Panc1 (cell line): ENCODE results near the gene DMGDH. TPM values are rescaled to one million over a fixed set of nuclear protein-coding genes. Genes with fewer than 3 reads are reported as not detected.

Source experiments
- ATAC-seq: fragments of 200-7000 bp; cut with Tn5 transposase; 2 replicates; pipeline ENCODE4 v1.9.1; 2020; ENCODE audit warnings: mild to moderate bottlenecking, moderate library complexity
- BruUV-seq: library from RNA; stranded (reverse); fragments of 400-500 nt; replicated peaks from 2 replicates; lab custom pipeline; 2021; lab: Mats Ljungman, UMichigan
- CTCF ChIA-PET: fragments of 300-600 bp; sonication (Branson Sonifier 250); formaldehyde crosslinking; loops from one replicate; lab custom pipeline; 2022; ENCODE audit warnings: antibody characterized with exemption; lab: Charles Lee
- POLR2A ChIA-PET: fragments of 300-600 bp; sonication (Branson Sonifier 250); formaldehyde crosslinking; loops from one replicate; lab custom pipeline; 2022; ENCODE audit warnings: antibody characterized with exemption; lab: Charles Lee
- DNase-seq: peaks from one replicate; pipeline ENCODE4 v3.0.0-alpha.2; 2010; ENCODE audit warnings: low read depth, low spot score
- H3K27ac ChIP-seq: 2 replicates; pipeline ENCODE4 v1.5.1; 2011; ENCODE audit warnings: mild to moderate bottlenecking, low read length, inconsistent platforms
- H3K27me3 ChIP-seq: fragments of 200-500 bp; sonication (Bioruptor generic); 2 replicates; pipeline ENCODE4 v1.6.0; 2014; ENCODE audit warnings: low read length, inconsistent platforms; ENCODE audit not compliant: control insufficient read depth, insufficient read depth
- H3K36me3 ChIP-seq: fragments of 200-500 bp; sonication (Bioruptor generic); 2 replicates; pipeline ENCODE4 v1.5.1; 2014; ENCODE audit warnings: inconsistent platforms, mild to moderate bottlenecking, low read length, moderate library complexity; ENCODE audit not compliant: control insufficient read depth, insufficient read depth
- H3K4me1 ChIP-seq: 2 replicates; pipeline ENCODE4 v1.5.1; 2011; ENCODE audit warnings: inconsistent platforms, mild to moderate bottlenecking, low read length, moderate library complexity; ENCODE audit not compliant: control insufficient read depth, insufficient read depth
- H3K4me3 ChIP-seq, 2 experiments: 2 replicates each; pipeline ENCODE4 v1.5.1; 2011 to 2012; ENCODE audit warnings: low read depth in 2 of 2, low read length in 2 of 2, mild to moderate bottlenecking in 2 of 2, inconsistent platforms in 1 of 2, moderate library complexity in 1 of 2
- H3K9me3 ChIP-seq: fragments of 200-500 bp; sonication (Bioruptor generic); 2 replicates; pipeline ENCODE4 v1.5.1; 2014; ENCODE audit warnings: low read depth, mild to moderate bottlenecking, inconsistent platforms, low read length, moderate library complexity; ENCODE audit not compliant: control insufficient read depth, insufficient read depth
- CTCF ChIP-seq: fragments of 450-650 bp; IDR thresholded peaks from 2 replicates; pipeline ENCODE4 v1.5.1; 2017; ENCODE audit warnings: mild to moderate bottlenecking
- POLR2AphosphoS5 ChIP-seq: IDR thresholded peaks from 2 replicates; pipeline ENCODE4 v1.6.1; 2012; ENCODE audit warnings: mild to moderate bottlenecking, low read depth, low read length, moderate library complexity
- REST ChIP-seq, 2 experiments: IDR thresholded peaks; 2 replicates each; pipeline ENCODE4 v1.6.1; 2011 to 2012; ENCODE audit warnings: low read depth in 2 of 2, control low read depth in 1 of 2, low read length in 1 of 2, mild to moderate bottlenecking in 1 of 2, moderate library complexity in 1 of 2; ENCODE audit not compliant: insufficient read depth in 1 of 2
- SIN3A ChIP-seq: IDR thresholded peaks from 2 replicates; pipeline ENCODE4 v1.6.1; 2012; ENCODE audit warnings: low read depth, mild to moderate bottlenecking, low read length, moderate library complexity, borderline replicate concordance; ENCODE audit not compliant: insufficient read depth
- TCF7L2 ChIP-seq: IDR thresholded peaks from 2 replicates; pipeline ENCODE4 v1.6.1; 2011; ENCODE audit warnings: mild to moderate bottlenecking, low read depth, low read length, inconsistent platforms
- in situ Hi-C: cut with HindIII; loops from 2 replicates; pipeline ENCODE4 v1.10.0; 2016; ENCODE audit warnings: low sequenced_read_pairs, low pct_unique_long_range_greater_than_20kb
- intact Hi-C: fragments of 100-400 bp; cut with micrococcal nuclease; formaldehyde crosslinking; loops from one replicate; pipeline ENCODE4 v1.10.0; 2022; ENCODE audit not compliant: unreplicated experiment
- total RNA-seq: library from RNA; stranded (reverse); gene quantifications from one replicate; pipeline ENCODE4 v1.2.1, GENCODE V29; 2021; ENCODE audit not compliant: unreplicated experiment

DMGDH gene
- total RNA-seq, 1 experiment from 2014 or later, result 0.54 TPM

- Histone ChIP-seq H3K4me1 (no peaks in the 10 kb centered on the region), H3K27me3 (no peaks in the 10 kb centered on the region), H3K4me3 (no peak overlapping the region), H3K9me3 (no peaks in the 10 kb centered on the region), H3K36me3 (no peaks in the 10 kb centered on the region), H3K27ac (no peak overlapping the region)
- in situ Hi-C loops, result no loop called here
- POLR2A ChIA-PET, result no interaction called here
- ATAC-seq (no peak), DNase-seq (no peak)
- TF ChIP-seq POLR2AphosphoS5 (no peak), SIN3A (no peak), TCF7L2 (no peak), CTCF (no peak), REST (IDR thresholded peaks at IDR 0.05; ENCODE audit: insufficient read depth in 1 of 2, low read depth in 2 of 2, low read length in 1 of 2) (no peak)
- BruUV-seq, result no TSS peak
- intact Hi-C loops, result no loop called here
- CTCF ChIA-PET, result interaction anchor here (0.5 kb wide), 1 partner anchor 154 kb away, joined by 3 read pairs; no protein-coding TSS in a partner anchor
These were observed 97.5 kb downstream of the DMGDH start for GRCh38 chr5:78971998-78972397.

- Histone ChIP-seq H3K9me3 (no peaks in the 10 kb centered on the region), H3K27ac (no peak overlapping the region), H3K4me3 (no peak overlapping the region), H3K4me1 (no peaks in the 10 kb centered on the region), H3K36me3 (no peaks in the 10 kb centered on the region), H3K27me3 (no peaks in the 10 kb centered on the region)
- TF ChIP-seq TCF7L2, result no peak
- no peak for TF ChIP-seq CTCF
- no peak for TF ChIP-seq POLR2AphosphoS5
- TF ChIP-seq REST (IDR thresholded peaks at IDR 0.05; ENCODE audit: insufficient read depth in 1 of 2, low read depth in 2 of 2, low read length in 1 of 2), result no peak
- TF ChIP-seq SIN3A, result no peak
- ChIA-PET POLR2A (no interaction called here), CTCF (no interaction called here)
- DNase-seq (no peak), ATAC-seq (no peak)
- in situ Hi-C loops (no loop called here), intact Hi-C loops (loop anchor here (5.0 to 10.0 kb wide), 3 partner anchors 64 to 646 kb away; no protein-coding TSS in a partner anchor)
- no TSS peak for BruUV-seq
These were observed 100.7 kb downstream of the DMGDH start for GRCh38 chr5:78968781-78969180.
